ENCODE measurements around the gene PJA2. TPM values are rescaled to one million over a fixed set of nuclear protein-coding genes. Genes with fewer than 3 reads are reported as not detected.

The PJA2 gene
- total and polyA plus RNA-seq, 2 donors (not counting 3 experiments of a cell fraction or from before 2014, with no cell fraction given): 24.4 to 64.9 TPM

DNA sequence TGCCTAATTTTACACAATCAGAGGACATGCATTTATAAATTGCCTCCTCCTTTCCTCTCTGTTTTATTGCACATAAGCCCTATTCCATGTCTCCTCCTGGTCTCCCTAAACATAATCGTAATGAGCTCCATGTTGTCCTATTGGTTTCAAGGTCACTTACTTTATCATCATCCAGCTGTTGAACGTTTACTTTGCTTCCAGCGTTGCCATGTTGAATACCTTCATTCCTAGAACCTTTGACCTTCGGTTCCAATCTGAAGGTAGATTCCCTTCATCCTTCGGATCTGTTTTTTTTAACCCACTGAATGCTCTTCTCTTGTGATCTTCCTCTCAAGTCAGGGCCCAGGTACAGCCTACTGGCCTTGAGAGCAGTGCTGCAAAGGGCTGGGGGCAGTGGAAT, 84.3 kb downstream of the PJA2 start:
- Histone ChIP-seq H3K9ac (replicated peaks; ENCODE audit: extremely low read depth, insufficient read depth, low read length) (no peak overlapping the region), H3K4me1 (ENCODE audit: control insufficient read depth, extremely low read depth, insufficient read depth, low read length) (peaks cover 7% of the 10 kb centered on the region), H3K27ac (ENCODE audit: insufficient read depth, low read depth, low read length) (no peak overlapping the region), H3K9me3 (replicated peaks; ENCODE audit: control insufficient read depth, insufficient read depth, low read length) (no peaks in the 10 kb centered on the region), H3K4me3 (replicated peaks in 1 of 3; ENCODE audit: insufficient read depth in 1 of 3, low read depth in 1 of 3, low read length in 3 of 3) (no peak overlapping the region), H3K4me2 (ENCODE audit: insufficient read depth, low read length) (no peak overlapping the region), H3K36me3 (ENCODE audit: control insufficient read depth in 2 of 2, extremely low read depth in 1 of 2, insufficient read depth in 2 of 2, low read length in 2 of 2) (peaks cover 0 to 3% of the 10 kb centered on the region in 2 experiments), H4K20me1 (replicated peaks; ENCODE audit: control insufficient read depth, extremely low read depth, insufficient read depth, low read length) (no peaks in the 10 kb centered on the region), H2AFZ (ENCODE audit: low read depth, low read length) (no peak overlapping the region), H3K9me1 (replicated peaks; ENCODE audit: control insufficient read depth, extremely low read depth, insufficient read depth, low read length) (no peaks in the 10 kb centered on the region), H3K27me3 (ENCODE audit: control insufficient read depth in 2 of 2, insufficient read depth in 2 of 2, low read length in 2 of 2) (no peaks in the 10 kb centered on the region), H3K79me2 (ENCODE audit: control insufficient read depth, insufficient read depth, low read length) (no peaks in the 10 kb centered on the region)
- no peak for TF ChIP-seq FOS (IDR thresholded peaks at IDR 0.05; ENCODE audit: borderline replicate concordance, insufficient read depth, low read length)
- no peak for TF ChIP-seq POLR2A (IDR thresholded peaks at IDR 0.05; ENCODE audit: low read depth, low read length)
- TF ChIP-seq MYC (IDR thresholded peaks at IDR 0.05; ENCODE audit: low read depth, low read length): no peak
- TF ChIP-seq EZH2 (IDR thresholded peaks at IDR 0.05; ENCODE audit: borderline replicate concordance, low read depth, low read length, severe bottlenecking): no peak
- TF ChIP-seq CTCF (IDR thresholded peaks at IDR 0.05; ENCODE audit: extremely low read depth in 1 of 2, insufficient read depth in 1 of 2, low read depth in 1 of 2, low read length in 2 of 2): no peak
- no peak for TF ChIP-seq GATA2 (IDR thresholded peaks at IDR 0.05; ENCODE audit: insufficient read depth, insufficient read length, low read depth, low read length)
- DNase-seq (ENCODE audit: low read depth, low spot score): no peak
- POLR2A ChIA-PET: interaction anchor here (0.7 to 0.8 kb wide), 2 partner anchors 11 to 1363 kb away, joined by 3 read pairs; no protein-coding TSS in a partner anchor
- CTCF ChIA-PET: no interaction called here
- dilution Hi-C loops (cut with MboI; ENCODE audit: extremely low pct_ligation_motif_present, low sequenced_read_pairs) (no loop called here), intact Hi-C loops (cut with micrococcal nuclease) (loop anchor here (5.0 kb wide), 1 partner anchor 82 kb away; the partner anchor contains the start of gene PJA2)
- FAIRE-seq: no peak
- no TSS peak for BruUV-seq (replicated peaks)

DNA sequence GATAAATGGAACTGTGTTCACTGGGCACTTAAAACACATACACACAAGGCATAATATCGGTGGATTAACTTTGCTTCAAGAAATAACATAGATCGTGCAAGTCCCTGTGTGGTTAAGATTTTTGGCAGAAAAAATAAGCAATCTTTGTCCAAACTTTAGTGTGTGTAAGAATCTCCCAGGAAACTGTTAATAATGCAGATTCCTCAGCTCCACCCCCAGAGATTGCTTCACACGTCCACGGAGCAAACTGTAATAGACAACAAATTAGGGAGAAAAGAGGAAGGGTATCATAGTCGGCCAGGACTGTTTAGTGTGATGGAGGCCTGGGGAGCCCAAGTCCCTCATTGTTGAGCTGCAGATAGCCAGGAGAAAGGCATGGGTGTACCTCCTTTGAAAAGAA, 84.8 kb downstream of the PJA2 start:
- peaks cover 7% of the 10 kb centered on the region for H3K4me1 ChIP-seq (ENCODE audit: control insufficient read depth, extremely low read depth, insufficient read depth, low read length)
- no peak overlapping the region for H3K9ac ChIP-seq (replicated peaks; ENCODE audit: extremely low read depth, insufficient read depth, low read length)
- ChIA-PET CTCF (no interaction called here), POLR2A (no interaction called here)
- H3K36me3 ChIP-seq (ENCODE audit: control insufficient read depth in 2 of 2, extremely low read depth in 1 of 2, insufficient read depth in 2 of 2, low read length in 2 of 2): peaks cover 0 to 3% of the 10 kb centered on the region in 2 experiments
- no peak overlapping the region for H3K4me2 ChIP-seq (ENCODE audit: insufficient read depth, low read length)
- no peaks in the 10 kb centered on the region for H3K9me1 ChIP-seq (replicated peaks; ENCODE audit: control insufficient read depth, extremely low read depth, insufficient read depth, low read length)
- FAIRE-seq (no peak), DNase-seq (ENCODE audit: low read depth, low spot score) (no peak)
- H3K27me3 ChIP-seq (ENCODE audit: control insufficient read depth in 2 of 2, insufficient read depth in 2 of 2, low read length in 2 of 2): no peaks in the 10 kb centered on the region
- no peak overlapping the region for H3K4me3 ChIP-seq (replicated peaks in 1 of 3; ENCODE audit: insufficient read depth in 1 of 3, low read depth in 1 of 3, low read length in 3 of 3)
- no peaks in the 10 kb centered on the region for H3K79me2 ChIP-seq (ENCODE audit: control insufficient read depth, insufficient read depth, low read length)
- H3K27ac ChIP-seq (ENCODE audit: insufficient read depth, low read depth, low read length): no peak overlapping the region
- TF ChIP-seq MAX (IDR thresholded peaks at IDR 0.05; ENCODE audit: insufficient read depth, insufficient read length) (no peak), JUN (IDR thresholded peaks at IDR 0.05; ENCODE audit: borderline replicate concordance, insufficient read depth, insufficient read length, low read depth) (no peak), FOS (IDR thresholded peaks at IDR 0.05; ENCODE audit: borderline replicate concordance, insufficient read depth, low read length) (no peak), EZH2 (IDR thresholded peaks at IDR 0.05; ENCODE audit: borderline replicate concordance, low read depth, low read length, severe bottlenecking) (no peak), POLR2AphosphoS5 (IDR thresholded peaks at IDR 0.05; ENCODE audit: insufficient read depth, low read depth, low read length) (no peak), MYC (IDR thresholded peaks at IDR 0.05; ENCODE audit: low read depth, low read length) (no peak)
- H2AFZ ChIP-seq (ENCODE audit: low read depth, low read length): no peak overlapping the region
- dilution Hi-C loops (cut with MboI; ENCODE audit: extremely low pct_ligation_motif_present, low sequenced_read_pairs) (no loop called here), intact Hi-C loops (cut with micrococcal nuclease) (loop anchor here (5.0 kb wide), 1 partner anchor 82 kb away; the partner anchor contains the start of gene PJA2)
- BruUV-seq (replicated peaks): no TSS peak
- H4K20me1 ChIP-seq (replicated peaks; ENCODE audit: control insufficient read depth, extremely low read depth, insufficient read depth, low read length): no peaks in the 10 kb centered on the region
- H3K9me3 ChIP-seq (replicated peaks; ENCODE audit: control insufficient read depth, insufficient read depth, low read length): no peaks in the 10 kb centered on the region

All from endothelial cell of umbilical vein (primary cell).